Heart left ventricle (tissue), 13 donors: ENCODE data around the gene EID1.

Source experiments
- CTCF ChIP-seq, 12 donors: fragments of 200-600 bp; sonication (generic) in 4 of 12; IDR thresholded peaks; one replicate each; pipeline versions ENCODE4 v1.5.0 to v1.8.0; 2018 to 2022; ENCODE audit warnings: antibody characterized with exemption in 12 of 12, mild to moderate bottlenecking in 5 of 12
- POLR2A ChIP-seq, 2 donors: fragments of 450-650 bp; IDR thresholded peaks; one replicate each; pipeline ENCODE4 v1.6.1; 2017; ENCODE audit warnings: antibody characterized with exemption in 2 of 2, mild to moderate bottlenecking in 2 of 2, moderate library complexity in 2 of 2
- donor health status: ischemic (EF 13 %, LVEDD 7.1; RV severe dilation, severe dysfunction).
- donor health status: DM: no; HTN: yes; CAD: no.
- donor health status: DM: no; HTN: no; CAD: no.
- donor health status: ischemic (EF 25% LVEDD 6.9; RV normal size, moderate dysfunction).
- donor health status: ischemic (EF 25% LVEDD 5.7; RV mildly dilated, moderate dysfunction).
- donor health status: ischemic (EF 35%, LVEDD 5.7; RV mildly dilated, moderate dysfunction).
- donor health status: nonischemic (EF 11% LVEDD 7.7; RV severe dilation, severe dysfunction).
- donor health status: DM: yes; HTN: yes; CAD: no.
- donor health status: PGD.
- donor health status: ischemic (EF 29% LVEDD 5.4; RV normal size, mild dysfunction).
- donor health status: nonischemic (EF 23%, LVEDD 6.1; RV moderate dilation, normal function).

GRCh38 chr15:48891232-48891765 lies 13.4 kb downstream of the EID1 start:
- no peak for TF ChIP-seq POLR2A (IDR thresholded peaks at IDR 0.05)
- no peak for TF ChIP-seq CTCF (IDR thresholded peaks at IDR 0.05)
